T-helper 9 cell (primary cell): ENCODE measurements around the gene ZNF777.

Experiments
- DNase-seq: peaks from one replicate; pipeline ENCODE4 v3.0.0-alpha.2; 2020

ZNF777 gene

GRCh38 chr7:149476791-149477190, 15.9 kb upstream of the ZNF777 start:
- DNase-seq, result no peak

DNA sequence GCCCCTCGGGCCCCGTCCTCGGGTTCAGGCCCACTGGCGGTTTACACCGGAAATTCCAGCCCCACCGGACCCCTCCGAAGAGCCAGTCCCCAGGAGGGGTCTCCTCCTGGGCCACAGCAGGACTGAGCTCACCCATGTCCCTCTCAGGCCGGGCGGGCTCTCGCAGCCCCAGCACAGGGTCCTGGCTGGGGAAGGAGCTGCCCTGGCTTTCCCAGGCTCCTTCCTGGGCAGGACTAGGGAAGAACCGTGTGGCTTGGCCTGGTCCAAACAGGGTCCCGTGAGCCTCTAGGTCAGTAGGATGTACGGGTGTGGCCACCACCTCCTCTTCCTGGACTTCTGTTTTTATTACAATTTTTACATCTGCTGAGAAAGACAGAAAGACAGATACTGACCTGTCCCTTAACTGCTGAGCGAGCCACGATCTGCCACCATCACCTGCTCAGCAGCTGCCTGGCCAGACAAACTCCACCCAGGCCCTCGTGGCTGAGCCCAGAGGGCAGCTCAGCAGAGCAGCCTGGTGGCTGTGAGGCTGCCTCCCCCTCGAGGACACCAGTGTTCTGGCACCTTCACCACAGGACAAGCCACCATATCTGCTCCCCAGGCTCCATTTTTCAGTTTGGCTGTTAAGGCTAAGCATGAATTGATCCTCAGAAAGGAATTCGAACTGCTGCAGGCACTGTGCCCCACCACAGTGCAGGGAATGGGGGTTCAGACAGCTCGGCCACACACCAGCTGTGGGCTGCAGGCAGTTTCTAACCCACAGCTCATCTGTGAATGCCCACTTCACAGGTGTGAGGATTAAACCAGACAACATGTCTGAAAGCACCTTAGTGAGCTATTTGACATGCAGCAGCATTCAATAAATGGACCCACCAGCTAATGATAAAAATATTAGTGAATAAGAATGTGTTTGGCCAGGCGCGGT, 14.5 kb upstream of the ZNF777 start:
- no peak for DNase-seq

GRCh38 chr7:149474309-149475120, 13.7 kb upstream of the ZNF777 start:
- no peak for DNase-seq

GRCh38 chr7:149473251-149473650, 12.4 kb upstream of the ZNF777 start:
- DNase-seq, result no peak

GRCh38 chr7:149471289-149471953, 10.6 kb upstream of the ZNF777 start:
- DNase-seq, result no peak

DNA sequence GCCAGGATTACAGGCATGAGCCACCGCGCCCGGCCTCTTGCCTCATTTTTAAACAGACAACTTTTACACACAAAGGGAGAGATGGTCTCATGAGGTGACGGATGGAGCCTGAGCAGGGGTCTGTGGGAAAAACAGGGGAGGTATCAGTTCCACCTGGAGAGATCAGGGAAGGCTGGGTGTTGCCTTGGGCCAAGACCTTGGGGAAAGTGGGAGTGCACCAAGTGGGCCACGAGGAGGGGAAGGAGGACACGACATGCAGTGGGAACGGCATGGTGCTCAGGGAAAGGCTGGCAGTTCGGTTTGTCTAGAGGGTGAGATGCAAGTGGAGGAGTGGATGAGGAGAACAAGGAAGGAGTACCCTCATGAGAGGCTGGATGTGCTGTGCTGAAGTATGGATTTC, 8.9 kb upstream of the ZNF777 start:
- DNase-seq, result no peak

GRCh38 chr7:149468208-149468607, 7.3 kb upstream of the ZNF777 start:
- DNase-seq, result no peak

GRCh38 chr7:149467321-149467859, 6.5 kb upstream of the ZNF777 start:
- DNase-seq, result no peak

DNA sequence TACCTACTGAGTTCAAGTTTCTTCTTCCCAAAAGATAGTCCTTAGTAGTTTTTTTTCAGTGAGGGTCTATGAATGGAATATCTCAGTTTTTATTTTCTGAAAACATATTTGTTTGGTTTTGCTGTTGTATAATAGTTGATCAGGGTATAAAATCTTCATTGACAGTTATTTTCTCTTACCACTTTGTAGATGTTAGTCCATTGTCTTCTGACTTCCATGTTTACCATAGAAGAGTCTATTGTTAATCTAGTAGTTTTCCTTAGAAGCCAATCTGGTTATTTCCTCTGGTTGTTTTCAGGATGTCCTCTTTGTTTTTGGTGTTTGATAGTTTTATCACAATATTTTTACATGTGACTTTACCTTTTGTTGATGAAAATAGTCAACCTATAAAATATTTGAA, 5.5 kb upstream of the ZNF777 start:
- no peak for DNase-seq

- DNase-seq, result no peak
Measured at GRCh38 chr7:149463500-149464161, 2.8 kb upstream of the ZNF777 start.

DNA sequence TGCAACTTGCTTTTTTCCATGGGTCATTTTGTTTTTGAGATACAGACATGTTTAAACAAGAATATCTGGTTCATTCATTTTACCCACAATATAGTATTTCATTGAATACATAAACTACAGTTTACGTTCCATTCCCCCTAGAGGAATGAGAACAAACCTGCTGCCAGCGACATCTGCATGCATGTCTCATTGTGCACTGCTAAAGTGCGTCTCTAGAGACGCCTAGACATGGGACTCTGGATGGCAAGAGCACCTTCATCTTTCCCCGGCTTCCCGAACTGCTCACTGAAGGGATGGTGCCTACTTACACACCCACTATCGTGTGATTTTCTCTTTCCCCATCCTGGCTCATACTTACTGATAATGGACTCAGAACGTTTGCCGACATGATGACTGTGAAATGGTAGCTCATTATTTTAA, 1.2 kb upstream of the ZNF777 start:
- no peak for DNase-seq

GRCh38 chr7:149459540-149460452, 1.1 kb downstream of the ZNF777 start:
- DNase-seq, result no peak

DNA sequence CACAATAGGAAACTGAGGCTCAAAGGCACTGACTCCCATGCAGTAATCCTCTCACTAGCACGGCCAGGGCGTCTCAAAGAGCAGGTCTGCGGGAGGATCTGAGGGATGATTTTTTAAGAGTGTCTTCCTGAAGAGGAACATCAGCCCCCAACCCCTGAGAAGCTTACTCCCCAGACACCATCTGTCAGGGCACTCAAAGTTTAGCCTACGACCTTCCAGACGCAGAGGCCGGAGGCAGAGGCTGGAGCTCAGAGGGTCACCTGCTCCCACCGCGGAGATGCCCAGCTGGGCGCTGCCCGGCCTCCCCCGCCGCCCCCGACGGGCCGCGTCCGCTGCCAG, 1.7 kb downstream of the ZNF777 start:
- no peak for DNase-seq

DNA sequence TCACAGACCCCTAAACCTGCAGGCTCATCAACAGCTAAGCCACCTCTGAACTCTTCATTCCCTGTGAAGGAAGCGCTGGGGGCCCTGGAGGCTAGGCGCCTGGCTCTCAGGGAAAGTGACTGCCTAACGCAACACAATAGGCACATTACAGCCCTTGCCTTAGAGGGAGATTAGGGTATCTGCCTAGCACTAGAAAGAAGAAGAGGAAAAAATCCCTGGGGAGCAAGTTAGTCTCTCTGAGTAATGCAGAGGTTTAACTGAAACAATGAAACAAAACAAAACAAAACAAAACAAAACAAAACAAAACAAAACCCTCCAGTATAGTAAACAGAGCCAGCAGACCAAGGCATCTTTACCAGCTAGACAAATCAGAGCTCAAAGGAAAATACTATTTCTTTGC, 2.6 kb downstream of the ZNF777 start:
- no peak for DNase-seq

GRCh38 chr7:149457766-149458165, 3.1 kb downstream of the ZNF777 start:
- no peak for DNase-seq

DNA sequence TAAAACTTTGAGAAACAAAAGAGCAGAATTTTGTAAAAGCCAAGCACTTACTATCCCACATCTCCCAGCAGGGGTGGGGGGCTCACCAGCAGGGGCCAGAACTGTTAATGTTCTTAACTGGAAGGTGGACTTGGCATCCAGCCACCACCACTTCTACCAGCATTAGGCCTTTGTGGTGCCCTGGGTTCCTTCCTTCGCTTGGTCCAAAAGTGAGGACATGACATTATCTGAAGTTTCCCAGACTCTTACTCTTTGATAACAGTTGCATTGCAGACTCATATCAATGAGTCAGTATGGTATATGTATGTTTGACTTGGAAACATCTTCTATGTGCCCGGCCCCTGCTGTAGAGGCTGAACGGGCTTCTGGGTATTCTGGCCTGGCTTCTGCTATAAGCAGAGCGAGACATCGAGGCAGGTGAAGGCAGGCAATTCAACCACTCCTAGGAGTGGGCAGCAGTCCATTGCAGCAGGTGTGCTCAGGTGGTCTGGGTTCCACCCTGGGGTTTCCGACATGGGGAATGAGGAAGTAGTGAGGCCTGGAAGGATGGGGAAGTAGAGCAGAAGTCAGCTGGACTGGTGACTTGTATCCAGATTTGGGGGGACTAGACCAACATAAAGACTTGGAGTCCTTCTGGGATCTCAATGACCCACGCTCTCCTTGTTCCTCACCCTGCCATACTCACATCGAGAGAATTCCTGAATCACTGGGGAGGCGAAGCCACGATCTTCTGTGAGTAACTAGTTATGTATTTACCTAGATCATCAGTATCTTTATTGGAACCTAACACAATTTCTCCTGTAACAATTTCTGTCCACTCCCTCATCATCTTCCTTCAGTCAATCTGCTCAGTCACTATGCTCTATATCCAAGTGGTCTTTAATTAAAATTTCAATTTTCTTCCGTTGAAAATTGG, 4.1 kb downstream of the ZNF777 start:
- DNase-seq, result no peak

- no peak for DNase-seq
Measured at GRCh38 chr7:149455175-149455950, 5.5 kb downstream of the ZNF777 start.

DNA sequence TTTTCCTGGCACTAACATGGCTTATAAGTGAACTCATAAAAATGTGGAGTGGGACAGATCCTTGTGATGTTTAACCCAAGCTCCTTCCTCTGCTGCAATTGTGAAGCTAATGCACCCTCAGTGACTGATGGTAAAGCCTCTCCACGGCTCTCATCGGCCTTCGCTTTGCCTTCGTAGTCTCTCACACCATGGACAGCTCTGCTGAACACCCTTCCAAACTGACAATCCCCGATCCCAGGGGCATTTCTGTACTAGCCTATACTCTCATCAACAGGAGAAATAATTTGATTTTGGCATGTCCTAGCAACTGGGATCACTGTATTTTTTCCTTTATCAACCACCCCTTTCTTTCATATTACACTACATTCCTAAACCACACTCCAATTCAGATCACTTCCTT, 6.1 kb downstream of the ZNF777 start:
- no peak for DNase-seq

DNA sequence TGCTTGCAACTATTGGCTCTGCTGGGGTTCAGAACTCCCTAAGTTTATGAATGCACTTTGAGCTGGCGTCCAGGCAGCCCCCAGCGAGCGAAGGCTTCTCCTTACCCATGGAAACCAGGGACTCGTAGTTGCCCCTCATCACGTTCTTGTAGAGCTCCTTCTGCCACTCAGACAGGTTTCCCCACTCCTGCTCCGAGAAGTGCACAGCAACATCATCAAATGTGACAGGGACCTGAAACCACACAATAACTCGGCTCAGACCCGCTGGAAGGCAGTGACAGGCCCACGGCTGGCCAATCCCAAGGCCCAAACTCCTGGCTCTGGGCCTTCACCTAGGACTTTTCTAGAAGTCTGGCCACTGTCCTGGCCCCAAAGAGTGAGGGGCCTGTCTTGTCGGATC, 6.9 kb downstream of the ZNF777 start:
- no peak for DNase-seq

DNA sequence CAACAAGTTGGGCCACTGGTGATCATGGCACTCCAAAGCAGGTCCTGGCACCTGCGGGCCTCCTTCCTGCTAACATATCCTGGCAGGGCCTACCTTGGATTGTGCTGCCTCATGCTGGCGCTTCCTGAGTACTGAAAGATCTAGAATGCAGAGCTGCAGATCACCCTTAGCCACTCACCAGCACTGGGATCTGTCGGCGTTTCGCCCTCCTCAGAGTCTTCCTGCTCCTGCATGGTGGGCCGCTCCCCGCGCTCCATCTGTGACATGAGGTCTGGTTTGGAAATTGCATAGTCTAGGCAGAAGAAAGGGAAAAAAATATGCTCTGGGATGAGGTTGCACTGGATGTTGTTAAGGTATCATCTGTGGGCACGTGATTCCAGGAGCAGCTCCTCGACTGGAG, 10.0 kb downstream of the ZNF777 start:
- no peak for DNase-seq
